HG03439 (cell line): ENCODE measurements around the gene SLC25A33.
"Not testable (repeated sequence)": the region's sequence is repeated elsewhere in the genome, so short reads cannot be mapped to it uniquely, and the experiment has no call there.

Experiments used
- ATAC-seq: cut with Tn5 transposase; IDR thresholded peaks from one replicate; pipeline ENCODE4 v1.9.1; 2021; ENCODE audit warnings: mild to moderate bottlenecking, moderate library complexity; ENCODE audit not compliant: unreplicated experiment

The SLC25A33 gene

GRCh38 chr1:9539165-9539828 is at the start of gene SLC25A33:
Gene SLC25A33 (plus strand): TSS chr1:9539465. CDS start chr1:9539692, 227 bp downstream.
- peak; percentile 92 for ATAC-seq

GRCh38 chr1:9490605-9491339 is 48.5 kb upstream of the SLC25A33 start:
- ATAC-seq: no peak

GRCh38 chr1:9493326-9493725 is 45.9 kb upstream of the SLC25A33 start:
- no peak for ATAC-seq

GRCh38 chr1:9494936-9495758 is 44.1 kb upstream of the SLC25A33 start:
- ATAC-seq: no peak

- no peak for ATAC-seq
Observed at GRCh38 chr1:9495854-9496374, 43.4 kb upstream of the SLC25A33 start.

GRCh38 chr1:9500756-9501754 is 38.2 kb upstream of the SLC25A33 start:
- ATAC-seq: no peak

GRCh38 chr1:9503001-9503675 is 36.1 kb upstream of the SLC25A33 start:
- ATAC-seq: no peak

- ATAC-seq: no peak
Observed at GRCh38 chr1:9505143-9505542, 34.1 kb upstream of the SLC25A33 start.

GRCh38 chr1:9506901-9507300 is 32.4 kb upstream of the SLC25A33 start:
- ATAC-seq: no peak

- no peak for ATAC-seq
Observed at GRCh38 chr1:9510130-9510529, 29.1 kb upstream of the SLC25A33 start.

- ATAC-seq: not testable (repeated sequence)
Observed at GRCh38 chr1:9515550-9515949, 23.7 kb upstream of the SLC25A33 start.

- no peak for ATAC-seq
Observed at GRCh38 chr1:9518454-9518998, 20.7 kb upstream of the SLC25A33 start.

GRCh38 chr1:9520411-9520810 is 18.9 kb upstream of the SLC25A33 start:
- ATAC-seq: no peak

- no peak for ATAC-seq
Observed at GRCh38 chr1:9529190-9529589, 10.1 kb upstream of the SLC25A33 start.

- ATAC-seq: no peak
Observed at GRCh38 chr1:9530320-9530719, 8.9 kb upstream of the SLC25A33 start.

- no peak for ATAC-seq
Observed at GRCh38 chr1:9534953-9535352, 4.3 kb upstream of the SLC25A33 start.

- no peak for ATAC-seq
Observed at GRCh38 chr1:9536301-9536700, 3.0 kb upstream of the SLC25A33 start.

GRCh38 chr1:9537863-9538668 is 1.2 kb upstream of the SLC25A33 start:
- no peak for ATAC-seq
